Right renal cortex interstitium (tissue), 3 donors: ENCODE data around the gene CHD5. TPM values are rescaled to one million over a fixed set of nuclear protein-coding genes. Genes with fewer than 3 reads are reported as not detected.
"Not testable (repeated sequence)": the region's sequence is repeated elsewhere in the genome, so short reads cannot be mapped to it uniquely, and the experiment has no call there.

Experiments used
- DNase-seq, 3 donors: peaks; one replicate each; pipeline ENCODE4 v3.0.0-alpha.2; 2013; ENCODE audit warnings: low read depth in 3 of 3, low spot score in 2 of 3
- polyA plus RNA-seq, 3 donors: library from polyadenylated mRNA; unstranded; fragments of 120-200 nt; gene quantifications; one replicate each; pipeline ENCODE4 v1.2.1, GENCODE V29; 2013; ENCODE audit not compliant: insufficient read length in 3 of 3

CHD5 gene
- polyA plus RNA-seq, 3 donors, result 0.35 to 0.39 (median 0.37) TPM

- no peak for DNase-seq
Measured at GRCh38 chr1:6072774-6073479, 107.2 kb downstream of the CHD5 start.

GRCh38 chr1:6071219-6071618 lies 108.9 kb downstream of the CHD5 start:
- no peak for DNase-seq

GRCh38 chr1:6070450-6070974 lies 109.6 kb downstream of the CHD5 start:
- DNase-seq, result no peak

GRCh38 chr1:6069573-6069972 lies 110.5 kb downstream of the CHD5 start:
- DNase-seq, result no peak

- no peak for DNase-seq
Measured at GRCh38 chr1:6068932-6069331, 111.2 kb downstream of the CHD5 start.

- DNase-seq, result no peak
Measured at GRCh38 chr1:6068073-6068472, 112.0 kb downstream of the CHD5 start.

- no peak for DNase-seq
Measured at GRCh38 chr1:6066680-6067079, 113.4 kb downstream of the CHD5 start.

- no peak for DNase-seq
Measured at GRCh38 chr1:6065093-6065858, 114.8 kb downstream of the CHD5 start.

GRCh38 chr1:6063532-6064053 lies 116.5 kb downstream of the CHD5 start:
- DNase-seq, result not testable (repeated sequence)

GRCh38 chr1:6062670-6063069 lies 117.5 kb downstream of the CHD5 start:
- DNase-seq, result no peak

GRCh38 chr1:6059866-6060265 lies 120.3 kb downstream of the CHD5 start:
- DNase-seq, result no peak

- no peak for DNase-seq
Measured at GRCh38 chr1:6057170-6057845, 122.8 kb downstream of the CHD5 start.

- no peak for DNase-seq
Measured at GRCh38 chr1:6056572-6056948, 123.6 kb downstream of the CHD5 start.

- no peak for DNase-seq
Measured at GRCh38 chr1:6054596-6054995, 125.5 kb downstream of the CHD5 start.

- DNase-seq, result no peak
Measured at GRCh38 chr1:6053206-6053546, 126.9 kb downstream of the CHD5 start.

- peak; percentile 72 to 78 (median 75) for DNase-seq
Measured at GRCh38 chr1:6052543-6053205, 127.4 kb downstream of the CHD5 start.

Other genes with a start within 250 kb of the CHD5 start
- 10 to 100 TPM in 1 of 3 donors, 1 to 10 TPM in 2; 8.9 to 10.4 (median 9.2) TPM for gene NPHP4, start 187.9 kb downstream of the CHD5 start, polyA plus RNA-seq
- gene KCNAB2, start 134.4 kb downstream of the CHD5 start, polyA plus RNA-seq, result 1 to 10 TPM; 3.2 to 4.2 (median 3.6) TPM
- 100 to 1,000 TPM; 624 to 731 (median 653) TPM for gene RPL22, start 19.3 kb upstream of the CHD5 start, polyA plus RNA-seq
- gene RNF207, start 25.8 kb upstream of the CHD5 start, polyA plus RNA-seq, result 10 to 100 TPM; 14.3 to 19.9 (median 17.7) TPM
- gene ICMT, start 55.6 kb upstream of the CHD5 start, polyA plus RNA-seq, result 10 to 100 TPM; 58.8 to 60.9 (median 60.7) TPM
- gene HES3, start 63.9 kb upstream of the CHD5 start, polyA plus RNA-seq, result not detected
- 1 to 10 TPM; 5.8 to 6.8 (median 6.5) TPM for gene GPR153, start 80.8 kb upstream of the CHD5 start, polyA plus RNA-seq
- gene ACOT7, start 213.4 kb upstream of the CHD5 start, polyA plus RNA-seq, result 10 to 100 TPM; 29.3 to 36.1 (median 30.4) TPM
- gene HES2, start 239.6 kb upstream of the CHD5 start, polyA plus RNA-seq, result under 1 TPM; 0.14 to 0.42 (median 0.34) TPM
- 10 to 100 TPM; 10.4 to 14.4 (median 12.2) TPM for gene ESPN, start 244.5 kb upstream of the CHD5 start, polyA plus RNA-seq